H4 (cell line): Measurements from ENCODE around the gene ARFGEF3. TPM values are rescaled to one million over a fixed set of nuclear protein-coding genes. Genes with fewer than 3 reads are reported as not detected.
"Not testable (repeated sequence)": the region's sequence is repeated elsewhere in the genome, so short reads cannot be mapped to it uniquely, and the experiment has no call there.

Experiments used
- DNase-seq: peaks from one replicate; pipeline ENCODE4 v3.0.0-alpha.2; 2015; ENCODE audit warnings: low spot score
- total RNA-seq: library from RNA; depleted of rRNA; stranded (reverse); fragments of >200 nt; shearing (Covaris generic); gene quantifications from 2 replicates; pipeline ENCODE4 v1.2.3, GENCODE V29; 2014

Gene ARFGEF3
- total RNA-seq, 1 experiment from 2014 or later: 0.23 TPM

DNA sequence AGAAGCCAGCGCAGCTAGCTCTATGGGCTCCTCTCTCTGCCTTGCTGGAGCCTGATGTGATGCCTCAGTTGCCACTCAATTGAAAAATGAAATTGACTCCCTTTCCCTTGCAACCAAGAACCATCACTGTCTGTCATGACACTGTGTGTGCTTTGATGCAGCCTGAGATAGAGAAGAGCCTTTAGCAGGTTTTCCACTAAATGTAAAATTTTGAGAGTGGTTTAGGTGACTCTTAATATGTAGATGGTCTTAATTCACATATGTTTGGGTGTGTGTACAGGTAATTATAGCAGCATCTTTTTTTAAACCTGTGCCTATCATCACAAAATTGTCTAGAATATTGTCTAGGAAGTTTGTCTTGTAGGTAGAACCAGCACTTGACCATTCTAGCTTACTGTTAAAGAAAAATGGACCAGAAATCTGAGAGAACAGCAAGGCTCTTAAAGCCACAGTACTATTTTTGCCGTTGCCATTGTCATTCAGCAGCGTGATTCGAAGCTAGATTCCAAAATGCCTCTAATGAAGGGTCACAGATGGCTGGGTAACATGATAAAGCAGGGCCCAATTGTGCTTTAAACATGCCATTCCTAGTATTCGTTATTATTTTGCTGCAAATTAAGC is 1.3 kb downstream of the ARFGEF3 start:
- no peak for DNase-seq

DNA sequence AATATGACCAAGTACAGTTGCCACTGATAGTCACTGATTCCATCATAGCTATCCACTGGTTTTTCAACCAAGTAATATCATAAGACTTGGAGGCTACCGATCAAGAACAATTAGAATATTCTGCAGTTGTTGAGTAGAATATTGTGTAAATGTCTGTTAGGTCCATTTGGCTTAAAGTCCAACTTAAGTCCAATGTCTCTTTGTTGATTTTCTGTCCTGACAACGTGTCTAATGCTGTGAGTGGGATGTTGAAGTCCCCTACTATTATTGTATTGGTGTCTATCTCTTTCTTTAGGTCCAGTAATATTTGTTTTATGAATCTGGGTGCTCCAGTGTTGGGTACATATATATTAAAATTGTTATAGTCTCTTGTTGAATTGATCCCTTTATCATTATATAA is 13.9 kb downstream of the ARFGEF3 start:
- DNase-seq: no peak

DNA sequence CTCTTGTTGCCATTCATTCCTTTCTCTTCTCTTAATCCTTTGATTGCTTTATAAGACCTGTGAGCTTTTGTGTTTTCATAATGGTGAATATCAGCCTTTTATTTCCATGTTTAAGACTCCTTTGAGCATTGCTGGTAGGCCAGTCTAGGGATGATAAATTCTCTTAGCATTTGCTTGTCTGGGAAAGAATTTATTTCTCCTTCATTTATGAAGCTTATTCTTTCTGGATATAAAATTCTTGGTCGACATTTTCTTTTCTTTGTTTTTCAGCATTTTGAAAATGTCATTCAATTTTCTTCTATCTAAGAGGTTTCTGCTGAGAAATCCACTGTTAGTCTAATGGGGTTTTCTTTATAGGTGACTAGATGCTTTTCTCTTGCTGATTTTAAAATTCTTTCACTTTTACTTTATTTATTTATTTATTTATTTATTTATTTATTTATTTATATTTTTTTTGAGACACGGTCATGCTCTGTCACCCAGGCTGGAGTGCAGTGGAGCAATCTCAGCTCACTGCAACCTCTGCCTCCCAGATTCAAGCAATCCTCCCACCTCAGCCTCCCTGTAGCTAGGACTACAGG is 15.0 kb downstream of the ARFGEF3 start:
- DNase-seq: no peak

DNA sequence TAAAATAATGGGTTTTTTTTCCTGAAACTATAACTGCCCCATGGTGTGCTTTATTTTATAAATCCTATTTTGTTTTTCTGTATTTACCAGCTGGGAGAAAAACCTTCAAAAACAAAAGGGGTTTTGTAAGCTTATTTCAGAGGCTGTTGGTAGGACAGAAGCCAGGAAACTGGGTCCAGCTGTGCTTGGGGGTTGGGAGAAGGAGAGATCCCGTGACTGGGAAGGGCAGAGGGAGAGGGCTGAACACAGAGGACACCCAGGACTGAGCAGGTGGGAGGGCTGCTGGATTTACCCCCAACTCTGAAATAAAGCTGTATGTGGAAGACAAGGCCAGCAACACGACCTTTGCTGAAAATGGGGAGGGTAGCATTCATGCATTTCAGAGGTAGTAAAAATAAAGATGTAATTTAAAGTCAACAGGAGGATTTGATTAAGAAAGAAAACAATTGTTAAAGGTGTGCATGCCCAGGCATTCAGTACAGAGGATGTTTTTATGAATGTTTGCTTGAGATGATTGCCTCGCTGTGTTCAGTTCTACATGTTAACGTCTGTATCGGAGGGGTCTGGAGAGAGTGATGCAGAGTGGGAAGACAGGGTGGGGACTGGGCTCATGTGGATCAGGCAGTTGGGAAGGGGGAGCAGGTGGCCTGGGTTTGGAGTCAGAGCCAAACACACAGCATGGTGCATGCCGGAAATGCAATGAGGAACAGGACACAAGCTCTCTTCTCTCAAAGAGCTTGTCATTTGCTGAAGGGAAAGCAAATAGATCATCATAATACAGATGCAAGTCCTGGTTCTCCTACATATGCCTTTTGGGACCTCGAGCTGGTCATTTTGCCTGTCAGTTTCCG is 21.4 kb downstream of the ARFGEF3 start:
- no peak for DNase-seq

DNA sequence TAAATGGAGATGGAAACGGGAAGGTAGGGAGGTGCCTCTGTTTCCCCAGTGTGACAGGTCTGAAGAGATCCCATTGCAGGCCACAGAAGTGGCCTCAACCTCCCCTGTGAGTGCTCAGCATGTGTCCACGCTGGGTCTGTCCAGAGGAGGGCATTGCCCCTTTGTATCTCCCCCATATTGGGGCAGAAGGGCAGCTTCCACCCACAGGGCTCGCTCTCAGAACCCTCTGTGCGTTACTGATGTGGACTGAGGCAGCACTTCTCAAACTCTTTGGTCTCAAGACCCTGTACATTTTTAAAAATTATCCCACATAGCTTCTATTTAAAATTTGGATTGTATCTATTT is 22.0 kb downstream of the ARFGEF3 start:
- DNase-seq: no peak

DNA sequence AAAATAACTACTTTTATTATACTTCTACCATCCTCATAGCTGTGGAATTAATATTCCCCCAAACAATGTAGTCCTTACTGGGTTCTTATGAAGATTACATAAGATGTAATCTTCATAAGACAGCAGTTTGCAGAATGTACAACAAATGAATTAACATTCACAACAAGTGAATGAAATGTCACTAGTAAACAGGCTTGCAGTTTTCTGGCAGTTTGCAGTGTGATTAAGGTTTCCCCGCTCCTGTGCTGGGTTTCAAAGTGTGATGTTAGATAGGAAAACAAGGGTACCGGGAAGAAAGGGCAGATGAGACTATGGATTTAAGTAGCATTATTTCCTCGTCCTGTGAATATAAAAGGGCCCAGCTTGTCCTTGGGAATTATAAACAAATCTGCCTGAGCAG is 22.5 kb downstream of the ARFGEF3 start:
- DNase-seq: no peak

DNA sequence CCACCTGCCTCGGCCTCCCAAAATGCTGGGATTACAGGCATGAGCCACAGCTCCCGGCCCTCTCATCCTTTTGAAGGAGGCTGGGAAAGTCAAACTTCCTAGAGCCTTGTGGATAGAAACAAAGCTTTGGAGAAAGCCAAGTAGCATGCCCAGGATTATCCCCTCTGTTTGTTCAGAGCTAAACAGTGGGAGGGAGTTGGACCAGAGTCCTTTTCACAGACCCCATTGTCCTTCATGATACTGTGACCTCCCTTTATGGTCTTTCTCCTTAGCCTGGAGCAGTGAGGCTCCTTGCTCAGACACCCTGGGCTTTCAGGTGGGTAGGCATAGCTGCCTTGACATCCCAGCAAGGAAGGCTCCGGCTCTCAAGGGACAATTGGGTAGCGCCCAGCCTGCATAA is 25.4 kb downstream of the ARFGEF3 start:
- DNase-seq: no peak

DNA sequence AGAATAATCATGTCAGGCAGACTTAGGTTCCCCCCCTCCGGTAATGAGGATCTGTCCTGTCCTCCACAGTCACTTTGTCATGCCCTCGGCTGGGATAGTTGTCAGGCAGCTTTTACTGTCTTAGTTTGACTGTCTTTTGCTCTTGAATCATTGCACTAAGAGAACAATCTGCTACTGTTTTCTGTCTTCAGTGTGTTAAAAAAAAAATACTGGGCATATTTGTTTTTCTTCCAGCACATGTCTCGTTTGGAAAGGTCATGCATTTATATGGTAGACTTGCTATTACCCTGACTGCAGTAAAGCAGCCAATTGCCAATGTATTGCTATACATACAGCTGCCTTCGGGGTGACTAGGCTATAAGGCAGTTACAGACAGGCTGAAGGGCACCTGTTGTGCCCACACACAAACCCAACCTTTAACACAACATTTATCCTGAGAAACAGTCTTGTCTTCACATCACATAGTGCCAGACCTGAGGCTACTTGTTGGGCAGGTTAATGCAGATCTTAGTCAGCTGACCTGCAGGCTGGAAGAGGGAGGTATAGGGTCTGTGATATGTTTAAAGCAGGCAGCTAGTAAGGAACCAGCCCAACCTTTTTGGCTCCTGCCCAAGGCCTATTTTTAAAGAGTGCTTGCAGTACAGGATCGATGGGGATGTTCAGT is 26.7 kb downstream of the ARFGEF3 start:
- DNase-seq: no peak

DNA sequence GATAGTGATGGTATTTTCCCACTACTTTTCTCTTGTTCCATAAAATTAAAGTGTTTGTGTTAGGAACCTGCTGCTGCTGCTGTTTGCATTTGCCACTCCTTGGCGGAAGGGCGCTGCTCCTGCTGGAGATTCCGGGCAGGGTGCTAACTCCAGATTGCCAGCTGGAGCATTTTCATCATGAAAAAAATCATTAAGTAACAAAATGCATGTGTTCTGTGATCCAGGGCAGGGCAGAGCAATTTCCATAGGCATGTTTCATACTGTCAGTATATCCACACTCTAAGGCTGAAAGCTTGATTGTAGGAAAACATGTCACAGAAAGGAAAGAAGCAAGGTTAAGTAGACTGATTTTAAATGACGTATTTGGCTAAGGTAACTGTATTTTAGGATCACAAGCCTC is 32.5 kb downstream of the ARFGEF3 start:
- DNase-seq: no peak

DNA sequence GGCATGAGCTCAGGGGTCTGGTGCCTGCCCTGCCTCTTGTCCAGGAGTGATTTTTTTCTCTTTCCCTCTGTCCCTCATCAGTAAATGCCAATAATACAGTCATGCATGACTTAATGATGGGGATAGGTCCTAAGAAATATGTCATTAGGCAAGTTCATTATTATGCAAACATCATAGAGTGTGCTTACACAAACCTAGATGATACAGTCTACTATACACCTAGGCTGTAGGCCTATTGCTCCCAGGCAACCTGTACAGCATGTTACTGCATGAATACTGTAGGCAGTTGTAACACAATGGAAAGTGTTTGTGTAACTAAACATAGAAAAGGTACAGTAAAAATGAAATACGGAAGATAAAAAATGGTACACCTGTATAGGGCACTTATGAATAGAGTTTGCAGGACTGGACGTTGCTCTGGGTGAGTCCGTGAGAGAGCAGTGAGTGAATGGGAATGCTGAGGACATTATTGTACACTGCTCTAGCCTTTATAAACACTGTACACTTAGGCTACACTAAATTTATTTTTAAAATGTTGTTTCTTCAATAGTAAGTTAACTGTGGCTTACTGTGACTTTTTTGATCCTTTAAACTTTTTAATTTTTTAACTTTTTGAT is 34.5 kb downstream of the ARFGEF3 start:
- DNase-seq: no peak

DNA sequence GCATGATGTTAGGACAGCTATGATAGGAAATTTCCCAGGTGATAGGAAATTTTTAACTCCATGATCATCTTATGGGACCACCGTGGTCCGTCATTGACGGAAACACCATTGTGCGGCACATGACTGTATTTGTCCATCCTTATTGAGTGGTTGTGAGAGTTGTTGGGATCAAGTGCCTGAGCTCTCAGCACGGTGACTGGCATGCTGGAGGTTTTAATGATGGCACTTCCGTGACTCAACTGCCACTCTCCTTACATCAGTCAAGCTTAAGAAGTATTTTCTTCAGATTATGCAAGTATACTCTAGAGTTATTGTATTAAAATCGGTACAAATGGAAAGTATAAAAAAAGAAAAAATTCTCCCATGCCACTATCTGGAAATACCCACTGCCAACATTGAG is 35.8 kb downstream of the ARFGEF3 start:
- no peak for DNase-seq

DNA sequence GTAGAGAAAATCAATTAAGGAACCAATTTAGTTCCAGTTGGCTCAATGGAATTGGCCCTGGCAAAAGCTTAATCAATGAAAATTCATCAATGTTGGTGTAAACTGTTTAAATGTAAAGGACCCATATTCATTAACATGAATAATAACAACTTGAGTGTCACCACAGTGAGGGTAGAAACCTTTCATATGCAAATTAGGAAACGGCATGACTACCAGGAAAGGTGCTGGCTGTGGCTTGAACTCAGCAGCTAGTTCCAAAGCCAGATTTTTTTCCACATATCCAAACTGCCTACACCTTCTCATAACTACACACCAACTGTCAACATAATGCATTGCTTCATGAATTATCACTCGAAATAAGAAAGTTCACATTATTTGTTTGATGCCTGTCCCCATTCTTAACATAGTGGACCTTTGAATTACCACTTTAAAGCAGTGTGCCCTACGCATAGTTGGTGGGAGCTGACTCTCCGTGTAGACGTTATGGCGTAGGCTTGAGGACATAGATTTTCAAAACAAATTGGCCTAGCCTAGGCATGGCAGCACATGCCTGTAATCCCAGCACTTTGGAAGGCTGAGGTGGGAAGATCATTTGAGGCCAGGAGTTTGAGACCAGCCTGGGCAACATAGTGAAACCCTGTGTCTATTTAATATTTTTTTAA is 36.8 kb downstream of the ARFGEF3 start:
- no peak for DNase-seq

DNA sequence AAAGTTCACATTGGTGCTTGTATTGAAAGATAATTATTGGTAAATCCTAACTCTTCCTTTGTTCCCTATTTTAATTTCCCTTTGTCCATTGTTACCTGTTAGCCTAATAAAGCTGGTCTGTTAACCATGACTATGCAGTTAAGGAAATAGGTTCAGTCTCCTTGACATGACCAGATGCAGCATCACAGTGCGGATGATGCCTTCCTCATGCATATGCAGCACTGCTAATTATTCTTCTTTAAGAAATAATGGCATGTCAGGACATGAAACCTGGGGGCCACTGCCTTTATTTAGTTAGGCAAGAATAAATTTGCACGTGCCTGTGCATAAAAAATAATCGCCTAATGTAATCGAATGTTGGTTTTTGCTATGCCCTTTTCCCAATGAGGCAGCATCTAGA is 40.1 kb downstream of the ARFGEF3 start:
- no peak for DNase-seq

DNA sequence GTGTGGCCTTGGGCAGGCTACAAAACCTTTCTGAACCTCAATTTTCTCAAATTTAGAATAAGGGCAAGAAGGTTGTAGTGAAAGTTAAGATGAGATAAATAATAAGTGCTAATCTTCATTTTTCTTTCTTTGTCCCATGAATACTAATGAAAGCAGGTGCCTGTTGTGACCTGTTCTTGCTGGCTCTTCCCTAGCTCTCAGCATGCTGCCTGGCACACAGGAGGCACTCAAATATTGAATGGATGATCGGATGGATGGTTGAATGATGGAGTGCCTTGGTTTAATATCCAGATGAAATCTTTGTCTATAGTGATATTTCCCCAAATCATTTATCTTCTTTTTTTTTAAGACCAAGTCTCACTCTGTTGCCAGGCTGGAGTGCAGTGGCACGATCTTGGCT is 41.6 kb downstream of the ARFGEF3 start:
- no peak for DNase-seq

DNA sequence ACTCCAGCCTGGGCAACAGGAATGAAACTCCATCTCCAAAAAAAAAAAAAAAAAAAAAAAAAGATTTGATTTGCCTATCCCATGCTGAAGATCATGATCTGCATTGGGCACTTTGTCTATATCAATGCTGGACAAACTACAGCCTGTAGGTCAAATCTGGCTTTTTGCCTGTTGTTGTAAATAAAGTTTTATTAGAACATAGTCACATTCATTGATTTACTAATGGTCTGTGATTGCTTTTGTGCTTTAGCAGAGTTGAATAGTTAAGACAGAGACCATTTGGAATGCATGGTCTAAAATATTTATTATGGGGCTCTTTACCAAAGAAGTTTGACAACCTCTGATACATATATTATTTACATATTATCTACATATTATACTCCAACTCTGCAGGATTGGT is 42.6 kb downstream of the ARFGEF3 start:
- DNase-seq: no peak

DNA sequence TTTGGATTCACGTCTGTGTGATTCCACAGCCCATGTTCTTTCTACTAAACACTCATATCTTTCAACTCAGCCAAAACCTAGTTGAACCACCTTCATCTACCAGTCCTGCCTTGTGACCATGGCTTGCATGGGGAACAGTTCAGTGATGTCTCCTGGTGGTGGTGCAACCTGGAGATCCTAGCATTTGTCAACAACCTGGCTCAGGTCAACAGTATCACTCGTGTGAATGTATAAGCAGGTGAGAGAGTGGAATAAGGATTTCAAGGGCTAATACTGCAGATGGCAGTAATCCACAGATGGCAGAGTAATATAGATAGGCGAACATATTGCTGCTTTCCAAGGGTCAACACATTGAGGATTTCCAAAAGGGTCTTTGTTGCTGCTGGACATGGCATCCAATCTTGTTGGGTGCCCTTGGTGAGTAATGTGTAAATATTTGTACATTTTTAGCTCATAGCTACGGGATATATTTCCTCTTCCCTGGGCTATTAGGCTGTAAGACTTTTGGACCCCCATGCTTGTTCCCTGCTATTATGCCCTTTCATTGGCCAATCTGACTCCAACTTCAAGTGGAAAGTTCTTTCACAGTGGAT is 43.1 kb downstream of the ARFGEF3 start:
- no peak for DNase-seq

DNA sequence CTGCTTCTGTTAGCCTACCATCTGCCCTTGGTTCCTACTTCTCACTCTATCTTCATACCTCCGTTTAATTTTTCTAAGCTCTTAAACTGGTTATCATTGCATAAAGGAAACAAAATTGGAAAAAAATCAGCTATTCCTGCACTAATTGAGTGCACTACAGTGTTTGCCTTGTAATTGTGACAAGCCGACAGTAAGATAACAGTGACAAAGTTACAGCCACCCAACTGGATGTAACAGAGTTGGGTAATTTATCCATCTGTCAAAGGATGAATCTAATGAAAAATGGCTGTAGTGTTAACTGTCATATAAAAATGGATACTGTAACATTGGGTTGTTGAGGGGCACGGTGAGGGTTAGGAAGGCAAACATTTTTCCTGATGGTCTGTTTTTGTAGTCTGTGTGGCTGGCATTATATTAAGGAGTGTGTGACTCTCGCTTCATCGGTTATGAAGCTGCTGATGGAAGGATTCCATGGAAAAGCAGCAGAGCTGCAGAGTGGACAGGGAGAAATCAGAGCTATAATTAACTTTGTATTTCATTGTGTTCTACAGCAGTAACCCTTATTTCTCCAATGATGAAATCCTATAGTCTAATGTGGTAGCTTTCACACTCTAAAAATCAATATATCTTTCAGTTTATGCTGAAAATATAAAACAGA is 43.8 kb downstream of the ARFGEF3 start:
- no peak for DNase-seq

DNA sequence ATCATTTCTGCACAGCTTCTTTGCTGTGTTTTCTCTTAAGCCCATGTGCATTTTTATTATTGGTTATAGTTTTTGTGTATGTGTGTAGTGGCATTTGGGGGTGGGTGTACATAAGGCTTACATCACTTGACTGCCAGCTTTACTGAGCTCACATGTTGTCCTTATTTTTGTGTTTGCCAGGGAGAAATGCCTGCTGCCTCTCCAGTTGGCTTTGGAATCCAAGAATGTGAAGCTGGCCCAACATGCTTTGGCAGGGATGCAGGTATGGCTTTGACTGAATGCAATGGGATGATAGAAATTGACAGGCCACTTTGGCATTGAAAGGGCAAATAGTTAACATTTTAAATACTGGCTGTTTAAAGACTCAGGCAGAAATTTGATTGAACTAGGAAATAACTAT is 45.1 kb downstream of the ARFGEF3 start:
- DNase-seq: no peak

DNA sequence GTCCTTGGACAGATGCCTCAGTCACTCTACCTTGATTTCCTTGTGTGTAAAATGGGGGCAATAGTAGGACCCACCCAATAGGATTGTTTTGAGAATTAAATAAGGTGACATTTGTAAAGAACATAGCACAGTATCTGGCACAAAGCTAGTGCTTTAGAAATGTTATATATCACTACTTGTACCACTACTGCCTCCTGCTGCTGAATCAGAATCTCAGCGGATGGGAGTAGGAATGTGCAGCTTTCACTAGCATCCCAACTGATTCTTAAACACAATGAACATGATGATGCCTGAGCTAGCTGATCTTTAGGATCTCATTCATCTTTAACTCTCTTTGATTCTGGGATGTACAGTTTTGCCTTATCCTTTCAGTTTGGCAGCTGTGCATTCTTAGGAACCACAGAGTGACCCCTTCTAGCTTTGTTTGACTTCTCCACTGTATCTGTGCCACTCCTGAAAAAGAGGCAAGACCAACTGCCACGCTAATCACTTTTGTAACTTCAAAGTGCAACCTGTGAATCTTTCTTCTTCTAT is 49.4 kb downstream of the ARFGEF3 start:
- no peak for DNase-seq

DNA sequence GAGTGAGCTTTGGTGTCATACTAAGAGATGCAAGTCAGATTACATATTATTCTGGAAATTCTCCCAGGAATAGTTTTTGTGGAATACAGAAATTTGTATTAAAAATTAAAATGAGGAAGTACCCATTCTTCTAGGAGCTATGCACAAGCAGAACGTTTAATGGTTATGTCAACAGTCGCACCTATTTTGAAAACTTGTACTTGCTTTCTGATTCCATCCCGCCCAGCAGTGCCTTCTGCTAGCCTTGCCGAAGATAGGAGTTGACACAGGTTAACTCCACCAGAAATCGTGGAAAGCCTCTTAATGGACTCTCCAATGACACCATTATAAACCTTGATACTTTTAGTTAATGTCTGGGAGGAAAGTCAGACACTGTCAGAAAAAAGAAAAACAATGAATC is 49.9 kb downstream of the ARFGEF3 start:
- DNase-seq: no peak

DNA sequence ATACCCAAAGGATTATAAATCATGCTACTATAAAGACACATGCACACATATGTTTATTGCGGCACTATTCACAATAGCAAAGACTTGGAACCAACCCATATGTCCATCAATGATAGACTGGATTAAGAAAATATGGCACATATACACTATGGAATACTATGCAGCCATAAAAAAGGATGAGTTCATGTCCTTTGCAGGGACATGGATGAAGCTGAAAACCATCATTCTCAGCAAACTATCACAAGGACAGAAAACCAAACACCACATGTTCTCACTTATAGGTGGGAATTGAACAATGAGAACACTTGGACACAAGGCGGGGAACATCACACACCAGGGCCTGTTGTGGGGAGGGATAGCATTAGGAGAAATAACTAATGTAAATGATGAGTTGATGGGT is 50.8 kb downstream of the ARFGEF3 start:
- DNase-seq: not testable (repeated sequence)
